Colonic mucosa (tissue), 4 donors: ENCODE data around the gene PPM1F. TPM values are rescaled to one million over a fixed set of nuclear protein-coding genes. Genes with fewer than 3 reads are reported as not detected.

ENCODE experiments used
- DNase-seq: peaks from one replicate; pipeline ENCODE4 v3.0.0-alpha.2; 2020
- H3K27ac ChIP-seq: fragments of 200-600 bp; one replicate; pipeline ENCODE4 v1.8.0; 2021
- H3K27me3 ChIP-seq: fragments of 200-600 bp; one replicate; pipeline ENCODE4 v1.8.0; 2021
- H3K36me3 ChIP-seq: fragments of 200-600 bp; one replicate; pipeline ENCODE4 v1.8.0; 2021
- H3K4me1 ChIP-seq: fragments of 200-600 bp; one replicate; pipeline ENCODE4 v1.8.0; 2021; ENCODE audit warnings: mild to moderate bottlenecking
- H3K4me3 ChIP-seq: fragments of 200-600 bp; one replicate; pipeline ENCODE4 v1.8.0; 2021
- H3K9ac ChIP-seq, 2 donors: one replicate each; pipeline ENCODE4 v1.7.0; 2013; ENCODE audit warnings: control low read depth in 2 of 2, low read depth in 2 of 2, low read length in 2 of 2
- H3K9me3 ChIP-seq: fragments of 200-600 bp; one replicate; pipeline ENCODE4 v1.8.0; 2021
- intact Hi-C: fragments of 100-400 bp; cut with DNase I; formaldehyde crosslinking; loops from one replicate; pipeline ENCODE4 v1.14.1; 2022
- total RNA-seq, 2 donors: library from RNA; stranded (reverse); fragmentation: NEBNext Ultra II Directional in 1 of 2; extraction: Animal tissue kit (Norgen Biotek cat#: 25700) in 1 of 2; gene quantifications; one replicate each; pipeline ENCODE4 v1.2.1, GENCODE V29; 2021
- TF ChIP-seq, protein P1 (sequence below): fragments of 200-600 bp; IDR thresholded peaks from one replicate; pipeline ENCODE4 v1.8.0; 2022; ENCODE audit warnings: antibody characterized with exemption, mild to moderate bottlenecking
- donor health status: healthy.
- donor health status: DM: no; HTN: no; CAD: no.
- donor health status: DM: no; HTN: no; CAD: no.

The PPM1F gene
- total RNA-seq, 2 donors from 2014 or later: 9.5 to 15.3 TPM

DNA sequence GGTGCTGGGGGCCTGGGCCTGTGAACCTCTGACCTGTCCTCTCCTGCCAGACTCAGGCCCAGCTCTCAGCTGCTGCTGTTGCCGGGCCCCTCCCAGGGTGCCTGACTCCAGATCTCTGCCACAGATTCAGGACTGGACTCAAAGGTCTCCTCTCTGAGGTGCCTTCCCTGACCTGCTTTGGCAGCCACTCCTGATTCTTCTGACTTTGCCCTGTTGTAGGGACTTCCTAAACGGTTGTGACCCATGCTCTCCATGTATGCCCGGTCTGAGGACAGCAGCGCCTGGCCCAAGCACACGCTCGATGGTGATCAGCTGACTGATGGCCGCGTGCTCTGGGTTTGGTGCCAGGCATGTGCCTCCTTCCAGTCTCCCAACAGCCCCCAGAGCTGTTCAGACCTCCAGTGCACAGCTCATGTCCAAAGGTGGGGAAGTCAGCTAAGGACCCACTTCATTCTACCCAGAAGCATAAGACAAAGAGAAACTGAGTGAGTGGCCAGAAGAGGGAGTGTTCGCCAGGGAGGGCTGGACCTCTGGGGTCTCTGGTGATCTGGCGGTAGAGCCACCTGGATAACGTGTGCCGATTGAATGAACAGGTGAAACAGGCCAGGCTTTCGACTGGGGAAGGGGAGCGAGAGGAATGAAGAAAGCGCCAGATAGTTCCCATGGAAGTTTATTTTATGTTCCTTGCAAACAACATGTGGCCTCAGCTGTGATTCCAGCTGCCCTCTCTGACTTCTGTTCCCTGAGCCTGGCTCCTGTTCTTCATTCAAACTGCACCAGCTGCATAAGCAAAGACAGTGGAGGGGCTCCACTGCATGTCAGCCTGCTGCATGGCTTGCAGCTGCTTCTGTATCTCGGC, 38.0 kb upstream of the PPM1F start:
- intact Hi-C loops: no loop called here
- Histone ChIP-seq H3K4me3 (no peak overlapping the region), H3K9ac (no peak overlapping the region), H3K9me3 (no peaks in the 10 kb centered on the region), H3K4me1 (no peaks in the 10 kb centered on the region), H3K27me3 (no peaks in the 10 kb centered on the region), H3K36me3 (no peaks in the 10 kb centered on the region), H3K27ac (no peak overlapping the region)
- TF ChIP-seq, protein P1, sequence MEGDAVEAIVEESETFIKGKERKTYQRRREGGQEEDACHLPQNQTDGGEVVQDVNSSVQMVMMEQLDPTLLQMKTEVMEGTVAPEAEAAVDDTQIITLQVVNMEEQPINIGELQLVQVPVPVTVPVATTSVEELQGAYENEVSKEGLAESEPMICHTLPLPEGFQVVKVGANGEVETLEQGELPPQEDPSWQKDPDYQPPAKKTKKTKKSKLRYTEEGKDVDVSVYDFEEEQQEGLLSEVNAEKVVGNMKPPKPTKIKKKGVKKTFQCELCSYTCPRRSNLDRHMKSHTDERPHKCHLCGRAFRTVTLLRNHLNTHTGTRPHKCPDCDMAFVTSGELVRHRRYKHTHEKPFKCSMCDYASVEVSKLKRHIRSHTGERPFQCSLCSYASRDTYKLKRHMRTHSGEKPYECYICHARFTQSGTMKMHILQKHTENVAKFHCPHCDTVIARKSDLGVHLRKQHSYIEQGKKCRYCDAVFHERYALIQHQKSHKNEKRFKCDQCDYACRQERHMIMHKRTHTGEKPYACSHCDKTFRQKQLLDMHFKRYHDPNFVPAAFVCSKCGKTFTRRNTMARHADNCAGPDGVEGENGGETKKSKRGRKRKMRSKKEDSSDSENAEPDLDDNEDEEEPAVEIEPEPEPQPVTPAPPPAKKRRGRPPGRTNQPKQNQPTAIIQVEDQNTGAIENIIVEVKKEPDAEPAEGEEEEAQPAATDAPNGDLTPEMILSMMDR: no peak
- no peak for DNase-seq

DNA sequence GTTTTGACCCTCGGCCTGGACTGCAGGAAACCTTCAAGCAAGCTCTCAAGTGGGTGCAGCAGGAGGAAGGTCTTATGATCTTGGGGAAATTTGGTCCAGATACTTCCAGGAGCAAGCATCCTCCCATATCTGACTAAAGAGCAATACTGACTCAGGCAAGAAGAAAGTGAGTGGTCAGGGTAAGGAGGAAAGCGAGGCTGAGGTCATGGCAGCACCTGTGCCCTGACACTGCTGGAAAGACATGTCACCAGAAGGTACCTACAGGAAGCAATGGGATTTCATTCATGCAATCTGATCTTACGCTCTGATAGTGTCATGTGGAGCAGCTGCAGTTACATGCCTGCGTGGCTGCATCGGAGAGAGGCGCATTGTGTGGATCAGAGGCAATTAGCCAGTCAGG, 36.4 kb upstream of the PPM1F start:
- no peaks in the 10 kb centered on the region for H3K36me3 ChIP-seq
- no peak overlapping the region for H3K9ac ChIP-seq
- TF ChIP-seq, protein P1: no peak
- no peak overlapping the region for H3K27ac ChIP-seq
- no peak overlapping the region for H3K4me3 ChIP-seq
- no peak for DNase-seq
- no peaks in the 10 kb centered on the region for H3K27me3 ChIP-seq
- no peaks in the 10 kb centered on the region for H3K9me3 ChIP-seq
- H3K4me1 ChIP-seq: no peaks in the 10 kb centered on the region
- intact Hi-C loops: no loop called here

DNA sequence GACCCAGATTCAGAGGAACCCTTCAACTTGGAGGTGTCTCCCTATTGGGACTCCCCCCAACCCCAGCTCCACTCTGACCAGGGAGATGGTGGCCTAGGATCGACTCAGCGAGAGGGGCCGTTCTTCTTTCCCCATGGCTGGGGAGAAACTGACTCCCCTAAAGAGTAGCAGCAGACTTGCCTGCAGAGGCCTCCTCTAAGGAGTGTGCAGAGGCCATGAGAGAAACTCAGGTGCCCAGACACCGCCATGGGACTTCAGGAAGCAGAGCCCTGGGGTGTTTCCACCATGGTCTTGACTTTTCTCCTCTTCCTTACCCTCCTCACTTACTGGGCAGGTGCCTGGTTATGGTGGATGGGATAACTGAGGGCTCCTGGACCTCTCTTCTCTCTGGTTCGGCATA, 32.6 kb upstream of the PPM1F start:
- no peaks in the 10 kb centered on the region for H3K36me3 ChIP-seq
- no peak for DNase-seq
- no peak overlapping the region for H3K9ac ChIP-seq
- H3K9me3 ChIP-seq: no peaks in the 10 kb centered on the region
- no peaks in the 10 kb centered on the region for H3K27me3 ChIP-seq
- H3K4me1 ChIP-seq: peaks cover 8% of the 10 kb centered on the region
- no peak overlapping the region for H3K4me3 ChIP-seq
- intact Hi-C loops: no loop called here
- TF ChIP-seq, protein P1: no peak
- H3K27ac ChIP-seq: no peak overlapping the region

DNA sequence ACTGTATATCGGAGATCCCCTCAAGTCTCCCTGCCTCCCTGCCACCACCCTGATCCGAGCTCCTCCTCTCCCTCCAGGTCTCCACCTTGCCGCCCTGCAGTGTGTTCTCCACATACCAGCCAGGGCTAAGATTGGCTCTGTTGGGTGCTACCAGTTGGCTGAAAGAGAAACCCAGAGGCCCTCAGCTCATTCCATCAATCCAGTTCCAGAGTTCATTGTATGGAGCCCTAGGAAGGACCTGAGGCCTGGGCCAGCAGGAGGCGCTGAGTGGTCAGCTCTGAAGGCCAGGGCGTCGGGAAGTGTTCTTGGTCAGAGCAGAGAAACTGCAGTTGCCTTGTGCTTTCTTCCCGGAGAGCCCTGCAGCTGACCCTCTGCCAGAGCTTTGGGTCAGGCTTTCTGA, 32.1 kb upstream of the PPM1F start:
- Histone ChIP-seq H3K4me3 (no peak overlapping the region), H3K36me3 (no peaks in the 10 kb centered on the region), H3K4me1 (peaks cover 8% of the 10 kb centered on the region), H3K27ac (no peak overlapping the region), H3K27me3 (no peaks in the 10 kb centered on the region), H3K9me3 (no peaks in the 10 kb centered on the region), H3K9ac (no peak overlapping the region)
- intact Hi-C loops: no loop called here
- TF ChIP-seq, protein P1: no peak
- no peak for DNase-seq

DNA sequence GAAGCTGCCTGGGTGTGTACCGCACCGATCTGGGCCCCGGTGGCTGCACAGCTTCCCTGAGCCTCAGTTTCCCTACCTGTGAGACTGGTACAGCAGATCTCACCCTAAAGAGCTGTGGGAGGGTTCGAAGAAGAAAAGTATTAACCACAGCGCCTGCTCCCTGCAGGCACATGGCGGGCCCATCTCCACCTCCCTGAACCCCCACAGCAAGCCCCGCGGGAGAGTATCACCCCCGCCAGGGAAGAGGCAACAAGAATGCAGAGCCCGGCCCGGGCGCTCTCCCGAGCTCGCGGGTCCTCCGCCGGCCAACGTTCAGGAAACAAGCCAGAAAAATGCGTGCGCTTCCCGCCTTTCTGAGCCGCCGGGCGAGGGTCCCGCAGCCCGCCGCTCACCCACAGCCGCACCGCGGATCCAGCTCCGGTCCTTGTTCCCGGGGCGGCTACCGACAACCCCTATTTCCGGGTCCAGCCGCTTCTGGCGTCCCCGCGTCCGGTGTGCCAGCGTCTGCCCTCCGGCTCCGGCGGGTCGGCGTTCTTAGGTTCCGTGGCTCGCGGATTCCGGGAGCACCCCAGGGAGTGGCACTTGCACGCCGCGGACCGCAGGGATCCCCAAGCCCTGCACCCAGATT, 29.8 kb upstream of the PPM1F start, which contains the start of gene TOP3B:
TSS of gene TOP3B (minus strand) at position 450 of the 628 bp plus-strand sequence. CDS start 7,078 bp downstream, outside the sequence.
- TF ChIP-seq, protein P1: no peak
- intact Hi-C loops: no loop called here

More for the DNA sequence above, 29.8 kb upstream of the PPM1F start, which contains the start of gene TOP3B:
- Histone ChIP-seq H3K36me3 (no peaks in the 10 kb centered on the region), H3K9ac (peak within 1 kb of the TSS; percentile 94 to 95), H3K4me3 (peak within 1 kb of the TSS; percentile 99), H3K27me3 (no peaks in the 10 kb centered on the region), H3K9me3 (no peaks in the 10 kb centered on the region), H3K27ac (peak within 1 kb of the TSS; percentile 41), H3K4me1 (peaks cover 8% of the 10 kb centered on the region)
- peak; percentile 83 for DNase-seq
